ENCODE data around the gene KREMEN2. TPM values are rescaled to one million over a fixed set of nuclear protein-coding genes. Genes with fewer than 3 reads are reported as not detected.

KREMEN2 gene
- total and polyA plus RNA-seq, 2 of the 4 experiments (the other 2 are of a cell fraction) = 0.03 TPM; not detected in 1

DNA sequence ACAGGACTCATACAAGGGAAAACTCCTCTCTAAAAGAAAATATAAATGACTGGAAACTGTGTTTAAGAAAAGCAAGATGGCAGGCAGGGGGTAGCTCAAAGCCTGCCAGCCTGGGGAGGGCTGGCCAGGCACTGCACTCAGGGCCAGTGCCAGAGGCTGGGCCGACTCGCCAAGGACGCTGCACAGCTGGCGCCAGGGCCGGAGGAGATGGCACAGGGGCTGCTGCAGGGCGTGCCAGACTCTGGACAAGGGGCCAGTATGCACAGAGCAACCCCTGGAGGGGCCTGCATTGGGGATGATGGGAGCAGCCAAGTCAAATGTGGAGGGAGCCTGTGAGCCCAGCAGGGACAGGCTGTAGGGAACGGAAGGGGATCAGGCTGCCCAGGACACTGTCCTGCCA lies 12.1 kb downstream of the KREMEN2 start:
- Histone ChIP-seq H3K14ac (replicated peaks; ENCODE audit: low read depth, low read length) (no peak overlapping the region), H3K23ac (ENCODE audit: low read depth, low read length) (no peak overlapping the region), H3K9me3 (ENCODE audit: control insufficient read depth, insufficient read depth, low read length) (no peaks in the 10 kb centered on the region), H3K4me1 (ENCODE audit: control insufficient read depth, insufficient read depth, low read length) (peaks cover 4% of the 10 kb centered on the region), H4K20me1 (ENCODE audit: insufficient read depth, low read length) (peaks cover 8% of the 10 kb centered on the region), H4K8ac (ENCODE audit: low read depth in 2 of 2, low read length in 2 of 2) (no peak overlapping the region), H3K4me3 (ENCODE audit: insufficient read depth, low read depth, low read length) (no peak overlapping the region), H2BK5ac (ENCODE audit: low read depth, low read length, poor library complexity, severe bottlenecking) (no peak overlapping the region), H3K4ac (ENCODE audit: low read depth, low read length) (no peak overlapping the region), H3K36me3 (ENCODE audit: control insufficient read depth, insufficient read depth, low read length) (peaks cover 2% of the 10 kb centered on the region; the same call in 1 of the 2 replicates), H2AK5ac (ENCODE audit: low read depth, low read length) (no peak overlapping the region), H3K27ac (ENCODE audit: insufficient read depth, low read length) (no peak overlapping the region), H3K9me1 (ENCODE audit: insufficient read depth, low read length) (no peaks in the 10 kb centered on the region), H3K18ac (ENCODE audit: low read depth, low read length) (no peak overlapping the region), H3K27me3 (ENCODE audit: control insufficient read depth, insufficient read depth, low read length) (no peaks in the 10 kb centered on the region), H3K79me1 (ENCODE audit: low read depth in 1 of 2, low read length in 2 of 2) (peaks cover 14 to 26% of the 10 kb centered on the region in 2 experiments), H2AFZ (replicated peaks; ENCODE audit: low read length, poor library complexity) (no peak overlapping the region), H2BK120ac (ENCODE audit: low read depth, low read length) (no peak overlapping the region), H2BK15ac (ENCODE audit: low read depth, low read length) (no peak overlapping the region), H3K4me2 (ENCODE audit: low read depth, low read length) (no peak overlapping the region), H4K91ac (ENCODE audit: insufficient read depth, low read depth, low read length) (no peak overlapping the region), H4K5ac (ENCODE audit: low read depth, low read length) (no peak overlapping the region), H2AK9ac (replicated peaks; ENCODE audit: low read depth, low read length, poor library complexity) (no peak overlapping the region), H2BK20ac (ENCODE audit: low read depth, low read length) (no peak overlapping the region), H3K9ac (ENCODE audit: low read depth, low read length) (no peak overlapping the region), H3K56ac (ENCODE audit: extremely low read depth, insufficient read depth, low read length) (no peak overlapping the region)
- no TSS peak for BruUV-seq (replicated peaks)
- intact Hi-C loops (cut with micrococcal nuclease) (no loop called here), in situ Hi-C loops (cut with MboI; ENCODE audit: low sequenced_read_pairs) (no loop called here), dilution Hi-C loops (cut with HindIII; ENCODE audit: low sequenced_read_pairs, unreplicated experiment) (no loop called here)
- ChIA-PET POLR2A (ENCODE audit: unreplicated experiment) (no interaction called here), CTCF (no interaction called here)
- ATAC-seq (ENCODE audit: low read depth) (no peak), DNase-seq (no peak)
- WGBS, 2 experiments (ENCODE audit: extremely low coverage in 2 of 2, insufficient read length in 1 of 2) = 85% methylated on average over 5 of the region's 7 CpGs; no CpG with 5 or more reads in 1 of the 2 experiments
- TF ChIP-seq RAD21 (IDR thresholded peaks at IDR 0.05; ENCODE audit: low read length) (no peak), BHLHE40 (IDR thresholded peaks at IDR 0.05; ENCODE audit: low read depth, low read length) (no peak), MXI1 (IDR thresholded peaks at IDR 0.05; ENCODE audit: borderline replicate concordance, low read depth, low read length) (no peak), SMC3 (IDR thresholded peaks at IDR 0.05; ENCODE audit: low read depth, low read length) (no peak), CEBPB (IDR thresholded peaks at IDR 0.05; ENCODE audit: low read depth, low read length) (no peak), RFX5 (IDR thresholded peaks at IDR 0.05; ENCODE audit: low read depth, low read length) (no peak), RCOR1 (IDR thresholded peaks at IDR 0.05; ENCODE audit: insufficient replicate concordance, low read length) (no peak), MAZ (IDR thresholded peaks at IDR 0.05; ENCODE audit: borderline replicate concordance, low read depth, low read length) (no peak)
- TF ChIP-seq, protein P1, sequence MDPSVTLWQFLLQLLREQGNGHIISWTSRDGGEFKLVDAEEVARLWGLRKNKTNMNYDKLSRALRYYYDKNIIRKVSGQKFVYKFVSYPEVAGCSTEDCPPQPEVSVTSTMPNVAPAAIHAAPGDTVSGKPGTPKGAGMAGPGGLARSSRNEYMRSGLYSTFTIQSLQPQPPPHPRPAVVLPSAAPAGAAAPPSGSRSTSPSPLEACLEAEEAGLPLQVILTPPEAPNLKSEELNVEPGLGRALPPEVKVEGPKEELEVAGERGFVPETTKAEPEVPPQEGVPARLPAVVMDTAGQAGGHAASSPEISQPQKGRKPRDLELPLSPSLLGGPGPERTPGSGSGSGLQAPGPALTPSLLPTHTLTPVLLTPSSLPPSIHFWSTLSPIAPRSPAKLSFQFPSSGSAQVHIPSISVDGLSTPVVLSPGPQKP (IDR thresholded peaks at IDR 0.05; ENCODE audit: borderline replicate concordance, low read depth, low read length) = no peak
- TF ChIP-seq, protein P2, sequence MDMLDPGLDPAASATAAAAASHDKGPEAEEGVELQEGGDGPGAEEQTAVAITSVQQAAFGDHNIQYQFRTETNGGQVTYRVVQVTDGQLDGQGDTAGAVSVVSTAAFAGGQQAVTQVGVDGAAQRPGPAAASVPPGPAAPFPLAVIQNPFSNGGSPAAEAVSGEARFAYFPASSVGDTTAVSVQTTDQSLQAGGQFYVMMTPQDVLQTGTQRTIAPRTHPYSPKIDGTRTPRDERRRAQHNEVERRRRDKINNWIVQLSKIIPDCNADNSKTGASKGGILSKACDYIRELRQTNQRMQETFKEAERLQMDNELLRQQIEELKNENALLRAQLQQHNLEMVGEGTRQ (IDR thresholded peaks at IDR 0.05; ENCODE audit: low read depth, low read length) = no peak
- TF ChIP-seq, protein P3, sequence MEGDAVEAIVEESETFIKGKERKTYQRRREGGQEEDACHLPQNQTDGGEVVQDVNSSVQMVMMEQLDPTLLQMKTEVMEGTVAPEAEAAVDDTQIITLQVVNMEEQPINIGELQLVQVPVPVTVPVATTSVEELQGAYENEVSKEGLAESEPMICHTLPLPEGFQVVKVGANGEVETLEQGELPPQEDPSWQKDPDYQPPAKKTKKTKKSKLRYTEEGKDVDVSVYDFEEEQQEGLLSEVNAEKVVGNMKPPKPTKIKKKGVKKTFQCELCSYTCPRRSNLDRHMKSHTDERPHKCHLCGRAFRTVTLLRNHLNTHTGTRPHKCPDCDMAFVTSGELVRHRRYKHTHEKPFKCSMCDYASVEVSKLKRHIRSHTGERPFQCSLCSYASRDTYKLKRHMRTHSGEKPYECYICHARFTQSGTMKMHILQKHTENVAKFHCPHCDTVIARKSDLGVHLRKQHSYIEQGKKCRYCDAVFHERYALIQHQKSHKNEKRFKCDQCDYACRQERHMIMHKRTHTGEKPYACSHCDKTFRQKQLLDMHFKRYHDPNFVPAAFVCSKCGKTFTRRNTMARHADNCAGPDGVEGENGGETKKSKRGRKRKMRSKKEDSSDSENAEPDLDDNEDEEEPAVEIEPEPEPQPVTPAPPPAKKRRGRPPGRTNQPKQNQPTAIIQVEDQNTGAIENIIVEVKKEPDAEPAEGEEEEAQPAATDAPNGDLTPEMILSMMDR (conservative IDR thresholded peaks at IDR 0.05; ENCODE audit: low read depth, low read length) = no peak
